Stimulated activated CD4-positive, alpha-beta T cell treated with anti-CD3 and anti-CD28 coated beads, Interleukin-2, amount 100 ng/mL, for 4 hours (primary cell): ENCODE measurements around the gene GRAMD4.
"Not testable (repeated sequence)": the region's sequence is repeated elsewhere in the genome, so short reads cannot be mapped to it uniquely, and the experiment has no call there.

Experiments
- DNase-seq: peaks from one replicate; pipeline ENCODE4 v3.0.0-alpha.2; 2020; ENCODE audit warnings: low read depth

The GRAMD4 gene

GRCh38 chr22:46637711-46638600 lies 17.8 kb downstream of the GRAMD4 start:
- DNase-seq = no peak

GRCh38 chr22:46638601-46639431 lies 18.6 kb downstream of the GRAMD4 start:
- DNase-seq = no peak

GRCh38 chr22:46639843-46640242 lies 19.7 kb downstream of the GRAMD4 start:
- DNase-seq = no peak

- DNase-seq = no peak
Observed at GRCh38 chr22:46640293-46641055, 20.3 kb downstream of the GRAMD4 start.

GRCh38 chr22:46641811-46642266 lies 21.7 kb downstream of the GRAMD4 start:
- no peak for DNase-seq

- not testable (repeated sequence) for DNase-seq
Observed at GRCh38 chr22:46642840-46643480, 22.8 kb downstream of the GRAMD4 start.

GRCh38 chr22:46646531-46647215 lies 26.5 kb downstream of the GRAMD4 start:
- DNase-seq = no peak

GRCh38 chr22:46648225-46648820 lies 28.1 kb downstream of the GRAMD4 start:
- not testable (repeated sequence) for DNase-seq

GRCh38 chr22:46649141-46650077 lies 29.2 kb downstream of the GRAMD4 start:
- no peak for DNase-seq

GRCh38 chr22:46650078-46650810 lies 30.1 kb downstream of the GRAMD4 start:
- no peak for DNase-seq

GRCh38 chr22:46651316-46651715 lies 31.1 kb downstream of the GRAMD4 start:
- no peak for DNase-seq

GRCh38 chr22:46652081-46652846 lies 32.1 kb downstream of the GRAMD4 start:
- no peak for DNase-seq

- no peak for DNase-seq
Observed at GRCh38 chr22:46652847-46653331, 32.7 kb downstream of the GRAMD4 start.

- DNase-seq = no peak
Observed at GRCh38 chr22:46653596-46653995, 33.4 kb downstream of the GRAMD4 start.

- DNase-seq = no peak
Observed at GRCh38 chr22:46654426-46654825, 34.2 kb downstream of the GRAMD4 start.

GRCh38 chr22:46654927-46655595 lies 34.9 kb downstream of the GRAMD4 start:
- no peak for DNase-seq
